Liver (tissue), 3 donors: ENCODE data around the gene TPTE.
"Not testable (repeated sequence)": the region's sequence is repeated elsewhere in the genome, so short reads cannot be mapped to it uniquely, and the experiment has no call there.

ENCODE experiments used
- CTCF ChIP-seq: fragments of 150-350 bp; IDR thresholded peaks from 2 replicates; pipeline ENCODE4 v1.5.1; 2017; ENCODE audit warnings: improper control_type of control experiment, low read depth, low read length; ENCODE audit not compliant: missing input control
- EGR1 ChIP-seq, 2 donors: IDR thresholded peaks; 2 replicates each; pipeline ENCODE4 v1.6.1; 2016 to 2018; ENCODE audit warnings: antibody characterized with exemption in 2 of 2, low read depth in 2 of 2
- GABPA ChIP-seq, 2 donors: IDR thresholded peaks in 1 of 2; conservative IDR thresholded peaks in 1 of 2; 2 replicates each; pipeline ENCODE4 v1.6.1; 2016; ENCODE audit warnings: antibody characterized with exemption in 2 of 2, mild to moderate bottlenecking in 1 of 2, moderate library complexity in 1 of 2
- JUND ChIP-seq, 2 donors: IDR thresholded peaks; 2 replicates each; pipeline ENCODE4 v1.6.1; 2016; ENCODE audit warnings: antibody characterized with exemption in 2 of 2
- MAX ChIP-seq: IDR thresholded peaks from 2 replicates; pipeline ENCODE4 v1.6.1; 2016; ENCODE audit warnings: antibody characterized with exemption
- RAD21 ChIP-seq, 2 donors: IDR thresholded peaks; 2 replicates each; pipeline ENCODE4 v1.6.1; 2016; ENCODE audit warnings: antibody characterized with exemption in 2 of 2, mild to moderate bottlenecking in 2 of 2
- REST ChIP-seq: IDR thresholded peaks from 2 replicates; pipeline ENCODE4 v1.6.1; 2016; ENCODE audit warnings: antibody characterized with exemption, mild to moderate bottlenecking
- TAF1 ChIP-seq: conservative IDR thresholded peaks from 2 replicates; pipeline ENCODE4 v1.6.1; 2016; ENCODE audit warnings: antibody characterized with exemption, mild to moderate bottlenecking
- donor health status: healthy.
- donor health status: healthy.

GRCh38 chr21:10630829-10631228, 109.4 kb downstream of the TPTE start:
- not testable (repeated sequence) for TF ChIP-seq TAF1; EGR1 (IDR thresholded peaks at IDR 0.05; ENCODE audit: low read depth in 2 of 2); CTCF; MAX; GABPA (IDR thresholded peaks at IDR 0.05 in 1 of 2, conservative IDR thresholded peaks at IDR 0.05 in 1 of 2); JUND (IDR thresholded peaks at IDR 0.05); REST; RAD21 (IDR thresholded peaks at IDR 0.05)
